Common myeloid progenitor, CD34-positive (primary cell): ENCODE data around the gene BICC1.

Source experiments
- CTCF ChIA-PET: fragments of 350-600 bp; sonication (Branson Sonifier 250); formaldehyde crosslinking; loops from one replicate; lab custom pipeline; 2021; ENCODE audit warnings: antibody characterized with exemption; lab: Charles Lee
- POLR2A ChIA-PET: fragments of 350-600 bp; sonication (Branson Sonifier 250); formaldehyde crosslinking; loops from one replicate; lab custom pipeline; 2021; ENCODE audit warnings: antibody characterized with exemption; lab: Charles Lee
- DNase-seq, 3 donors: peaks; one replicate each; pipeline versions ENCODE4 v3.0.0 to v3.0.0-alpha.2; 2013
- H3K27ac ChIP-seq, 2 experiments: 1 replicate in 1 of 2; 2 replicates in 1 of 2; pipeline ENCODE4 v1.7.0; 2013; ENCODE audit warnings: inconsistent platforms in 2 of 2, low read length in 2 of 2, mild to moderate bottlenecking in 2 of 2, low read depth in 1 of 2, moderate library complexity in 1 of 2; ENCODE audit not compliant: severe bottlenecking in 2 of 2, insufficient read depth in 1 of 2, poor library complexity in 1 of 2
- H3K27me3 ChIP-seq, 5 experiments: replicated peaks in 2 of 5; 1 replicate in 3 of 5; 2 replicates in 2 of 5; pipeline versions ENCODE4 v1.6.1 to v1.7.0; 2013; ENCODE audit warnings: low read length in 4 of 5, mild to moderate bottlenecking in 2 of 5, moderate library complexity in 2 of 5, inconsistent platforms in 1 of 5; ENCODE audit not compliant: insufficient read depth in 5 of 5, control insufficient read depth in 4 of 5
- H3K36me3 ChIP-seq, 4 experiments: 1 replicate in 2 of 4; 2 replicates in 2 of 4; pipeline versions ENCODE4 v1.6.1 to v1.7.0; 2013; ENCODE audit warnings: low read length in 3 of 4, control low read depth in 1 of 4, mild to moderate bottlenecking in 1 of 4; ENCODE audit not compliant: control insufficient read depth in 4 of 4, insufficient read depth in 4 of 4
- H3K4me1 ChIP-seq, 4 experiments: 1 replicate in 3 of 4; 2 replicates in 1 of 4; pipeline versions ENCODE4 v1.6.1 to v1.7.1; 2013; ENCODE audit warnings: low read length in 3 of 4, mild to moderate bottlenecking in 3 of 4, control low read depth in 1 of 4, inconsistent platforms in 1 of 4, moderate library complexity in 1 of 4; ENCODE audit not compliant: control insufficient read depth in 4 of 4, insufficient read depth in 4 of 4; ENCODE audit errors: control extremely low read depth in 1 of 4
- H3K4me3 ChIP-seq, 7 experiments: 1 replicate in 4 of 7; 2 replicates in 3 of 7; pipeline versions ENCODE4 v1.5.1 to v1.7.0; 2013; ENCODE audit warnings: mild to moderate bottlenecking in 7 of 7, low read length in 6 of 7, moderate library complexity in 6 of 7, inconsistent platforms in 2 of 7, low read depth in 2 of 7, control low read depth in 1 of 7; ENCODE audit not compliant: insufficient read depth in 4 of 7, control insufficient read depth in 1 of 7; ENCODE audit errors: extremely low read depth in 1 of 7
- H3K9me3 ChIP-seq, 5 experiments: 1 replicate in 4 of 5; 2 replicates in 1 of 5; pipeline versions ENCODE4 v1.6.1 to v1.7.1; 2013; ENCODE audit warnings: low read length in 4 of 5, mild to moderate bottlenecking in 2 of 5, inconsistent platforms in 1 of 5, low read depth in 1 of 5, moderate library complexity in 1 of 5; ENCODE audit not compliant: control insufficient read depth in 4 of 5, insufficient read depth in 2 of 5; ENCODE audit errors: control extremely low read depth in 1 of 5
- WGBS: methylation state at CpG from one replicate; pipeline ENCODE4 v1.1.5; 2013; ENCODE audit not compliant: insufficient coverage; 5-methylcytosine and 5-hydroxymethylcytosine counted together

Gene BICC1

GRCh38 chr10:58813573-58813972, 300.9 kb downstream of the BICC1 start:
- H3K36me3 ChIP-seq = no peaks in the 10 kb centered on the region
- 98% methylated on average over 8 of the region's 8 CpGs for WGBS

DNA sequence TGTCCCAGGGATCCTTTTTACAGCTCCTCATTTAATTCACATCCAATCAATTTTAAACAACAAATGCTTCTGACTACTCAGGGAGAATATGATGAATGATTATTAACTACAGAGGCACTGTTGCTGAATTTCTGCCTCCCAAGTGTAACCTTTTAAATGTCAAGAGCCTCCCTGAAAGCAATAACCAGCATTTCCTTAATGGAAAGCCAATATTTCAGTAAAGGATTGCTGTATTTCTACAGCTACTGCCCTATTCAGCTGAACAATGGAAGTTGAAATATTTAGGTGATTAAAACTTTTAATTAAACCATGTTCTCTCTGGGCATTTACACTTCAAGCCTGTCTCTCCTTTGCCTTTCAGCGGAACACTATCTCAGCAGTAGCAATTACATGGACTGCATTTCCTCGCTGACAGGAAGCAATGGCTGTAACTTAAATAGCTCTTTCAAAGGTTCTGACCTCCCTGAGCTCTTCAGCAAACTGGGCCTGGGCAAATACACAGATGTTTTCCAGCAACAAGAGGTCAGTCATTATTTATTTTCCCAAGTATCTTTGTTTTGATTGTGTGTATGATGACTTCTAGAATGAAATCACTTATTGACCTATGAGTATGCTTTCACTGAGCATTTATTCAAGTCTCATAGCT, 304.7 kb downstream of the BICC1 start:
- no peaks in the 10 kb centered on the region for H3K36me3 ChIP-seq
- no peak overlapping the region for H3K4me3 ChIP-seq
- 100% methylated on average over 2 of the region's 2 CpGs for WGBS
- CTCF ChIA-PET = no interaction called here
- DNase-seq = no peak
- H3K4me1 ChIP-seq = no peaks in the 10 kb centered on the region
- H3K9me3 ChIP-seq = no peaks in the 10 kb centered on the region
- no peak overlapping the region for H3K27ac ChIP-seq
- POLR2A ChIA-PET = no interaction called here
- no peaks in the 10 kb centered on the region for H3K27me3 ChIP-seq

More at GRCh38 chr10:58813573-58813972, 300.9 kb downstream of the BICC1 start:
- DNase-seq = no peak
- Histone ChIP-seq H3K9me3 (no peaks in the 10 kb centered on the region), H3K27ac (no peak overlapping the region), H3K4me1 (no peaks in the 10 kb centered on the region), H3K4me3 (no peak overlapping the region), H3K27me3 (no peaks in the 10 kb centered on the region)
- CTCF ChIA-PET = no interaction called here
- POLR2A ChIA-PET = no interaction called here

DNA sequence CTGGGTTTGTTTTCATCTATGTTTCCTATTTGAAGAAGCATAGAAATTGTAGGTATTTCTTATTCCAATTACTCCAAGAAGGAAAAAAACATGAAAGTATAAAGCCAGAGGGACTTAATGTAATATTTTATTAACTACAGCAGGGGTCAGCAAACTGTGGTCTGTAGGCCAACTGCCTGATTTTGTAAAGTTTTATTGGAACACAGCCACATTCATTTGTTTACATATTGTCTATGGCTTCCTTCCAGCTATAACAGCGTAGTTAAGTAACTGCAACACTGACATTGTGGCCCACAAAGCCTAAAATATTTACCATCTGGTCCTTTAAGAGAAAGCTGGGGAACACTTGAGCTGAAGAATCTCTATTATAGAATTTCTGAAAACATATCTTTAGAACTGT, 306.2 kb downstream of the BICC1 start:
- WGBS = no CpG with 5 or more reads among the region's 1 CpG
- H3K9me3 ChIP-seq = no peaks in the 10 kb centered on the region
- no peak for DNase-seq
- ChIA-PET CTCF (interaction anchor here (0.8 kb wide), 1 partner anchor 8 kb away, joined by 4 read pairs; no protein-coding TSS in a partner anchor), POLR2A (no interaction called here)
- no peaks in the 10 kb centered on the region for H3K27me3 ChIP-seq
- H3K36me3 ChIP-seq = no peaks in the 10 kb centered on the region
- no peak overlapping the region for H3K27ac ChIP-seq
- H3K4me1 ChIP-seq = no peaks in the 10 kb centered on the region
- no peak overlapping the region for H3K4me3 ChIP-seq

DNA sequence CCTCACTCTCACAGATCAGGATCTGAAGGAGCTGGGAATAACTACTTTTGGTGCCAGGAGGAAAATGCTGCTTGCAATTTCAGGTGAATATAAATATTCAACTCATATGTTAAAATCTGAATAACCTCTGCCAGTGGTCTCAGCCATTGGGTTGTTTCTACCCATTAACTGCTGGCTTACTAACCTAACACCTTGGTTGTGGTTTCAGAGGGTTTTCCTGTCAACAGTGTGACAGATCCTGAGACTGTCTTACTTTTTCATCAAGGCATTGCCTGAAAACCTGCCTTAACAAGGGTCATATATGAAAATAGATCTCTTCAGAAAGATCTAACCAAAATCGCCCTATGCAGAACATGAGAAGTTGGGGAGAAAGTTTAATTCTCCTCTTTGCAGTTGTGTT, 307.7 kb downstream of the BICC1 start:
- H3K4me1 ChIP-seq = no peaks in the 10 kb centered on the region
- H3K4me3 ChIP-seq = no peak overlapping the region
- H3K36me3 ChIP-seq = no peaks in the 10 kb centered on the region
- peak in 1 of 3 donors; percentile 6 for DNase-seq
- 100% methylated on average over 1 of the region's 1 CpG for WGBS
- no peaks in the 10 kb centered on the region for H3K9me3 ChIP-seq
- POLR2A ChIA-PET = no interaction called here
- CTCF ChIA-PET = no interaction called here
- no peak overlapping the region for H3K27ac ChIP-seq
- H3K27me3 ChIP-seq = no peaks in the 10 kb centered on the region

GRCh38 chr10:58820861-58821751, 308.4 kb downstream of the BICC1 start:
- WGBS = 100% methylated on average over 5 of the region's 7 CpGs
- DNase-seq = no peak
- H3K27ac ChIP-seq = no peak overlapping the region

GRCh38 chr10:58821752-58822056, 309.0 kb downstream of the BICC1 start:
- WGBS = no CpG with 5 or more reads among the region's 1 CpG
- POLR2A ChIA-PET = no interaction called here
- no peaks in the 10 kb centered on the region for H3K4me1 ChIP-seq

More at GRCh38 chr10:58820861-58821751, 308.4 kb downstream of the BICC1 start:
- Histone ChIP-seq H3K4me1 (no peaks in the 10 kb centered on the region), H3K9me3 (no peaks in the 10 kb centered on the region), H3K4me3 (no peak overlapping the region), H3K27me3 (no peaks in the 10 kb centered on the region), H3K36me3 (no peaks in the 10 kb centered on the region)
- ChIA-PET POLR2A (no interaction called here), CTCF (no interaction called here)

DNA sequence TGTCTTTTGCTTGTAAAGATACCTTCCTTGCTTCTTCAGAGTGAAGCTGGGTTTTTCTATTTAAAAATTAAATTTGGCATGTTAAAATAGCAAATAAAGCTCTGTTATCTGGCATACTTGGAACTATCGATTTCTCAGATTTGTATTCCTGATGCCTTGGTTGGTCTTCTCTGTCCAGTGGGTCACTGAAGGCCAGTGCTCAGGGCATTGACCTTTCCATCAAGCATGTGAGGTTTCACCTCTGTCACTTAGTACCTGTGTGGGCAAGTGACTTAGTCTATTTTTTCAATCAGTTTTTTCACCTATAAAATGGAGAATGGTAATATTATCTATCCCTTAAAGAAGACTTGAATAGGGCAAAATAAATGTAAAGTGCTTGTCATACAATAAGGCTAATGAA, 311.3 kb downstream of the BICC1 start:
- H3K27ac ChIP-seq = no peak overlapping the region
- DNase-seq = no peak
- WGBS = 100% methylated on average over 1 of the region's 1 CpG
- H3K4me1 ChIP-seq = no peaks in the 10 kb centered on the region
- no peaks in the 10 kb centered on the region for H3K27me3 ChIP-seq
- POLR2A ChIA-PET = no interaction called here
- no peaks in the 10 kb centered on the region for H3K9me3 ChIP-seq
- H3K36me3 ChIP-seq = no peaks in the 10 kb centered on the region
- no peak overlapping the region for H3K4me3 ChIP-seq
- CTCF ChIA-PET = interaction anchor here (1.0 kb wide), 1 partner anchor 14 kb away, joined by 3 read pairs; no protein-coding TSS in a partner anchor

More at GRCh38 chr10:58821752-58822056, 309.0 kb downstream of the BICC1 start:
- CTCF ChIA-PET = no interaction called here
- H3K27ac ChIP-seq = no peak overlapping the region
- no peaks in the 10 kb centered on the region for H3K27me3 ChIP-seq
- H3K4me3 ChIP-seq = no peak overlapping the region
- no peaks in the 10 kb centered on the region for H3K36me3 ChIP-seq
- H3K9me3 ChIP-seq = no peaks in the 10 kb centered on the region
- no peak for DNase-seq
